ENCODE results near the gene L1TD1. TPM values are rescaled to one million over a fixed set of nuclear protein-coding genes. Genes with fewer than 3 reads are reported as not detected.

Gene L1TD1
- total and polyA plus RNA-seq, 2 of the 13 experiments (the other 11 are each of a cell fraction or from before 2014, with no cell fraction given) = not detected

- in situ Hi-C loops (cut with HindIII; ENCODE audit: extremely low pct_ligation_motif_present, low pct_unique_long_range_greater_than_20kb) (no loop called here), intact Hi-C loops (cut with micrococcal nuclease; ENCODE audit: unreplicated experiment) (no loop called here)
- Histone ChIP-seq H3K36me3 (replicated peaks in 1 of 2; ENCODE audit: control insufficient read depth in 1 of 2, insufficient read depth in 2 of 2, low read length in 2 of 2) (no peaks in the 10 kb centered on the region), H2AFZ (ENCODE audit: low read length) (no peak overlapping the region), H3K79me2 (ENCODE audit: insufficient read depth, low read length) (no peaks in the 10 kb centered on the region), H3K4me2 (ENCODE audit: low read depth, low read length) (no peak overlapping the region), H3K4me1 (ENCODE audit: insufficient read depth, low read length) (peaks cover 85% of the 10 kb centered on the region), H3K4me3 (replicated peaks in 1 of 3; ENCODE audit: insufficient read depth in 1 of 3, low read depth in 2 of 3, low read length in 3 of 3) (no peak overlapping the region), H3K27ac (ENCODE audit: extremely low read length, insufficient read depth, low read length) (no peak overlapping the region), H4K20me1 (ENCODE audit: insufficient read depth, low read length) (no peaks in the 10 kb centered on the region), H3K9ac (ENCODE audit: insufficient read depth, low read depth, low read length) (no peak overlapping the region), H3K9me3 (ENCODE audit: low read length) (no peaks in the 10 kb centered on the region), H3K27me3 (ENCODE audit: control insufficient read depth in 1 of 2, insufficient read depth in 2 of 2, low read length in 2 of 2) (no peaks in the 10 kb centered on the region)
- ATAC-seq (no peak), FAIRE-seq (no peak), DNase-seq (ENCODE audit: low spot score) (no peak)
- CTCF ChIA-PET (ENCODE audit: low intra/inter-chr PET ratio, low total read pairs) = no interaction called here
- POLR2A ChIA-PET = no interaction called here
- 98% methylated on average over 5 of the region's 6 CpGs for WGBS (ENCODE audit: low lambda C conversion rate)
- no TSS peak for BruUV-seq (replicated peaks)
- TF ChIP-seq ZNF780A (CRISPR knock-in tag; IDR thresholded peaks at IDR 0.05) (no peak), JUNB (CRISPR knock-in tag; IDR thresholded peaks at IDR 0.05; ENCODE audit: borderline replicate concordance) (no peak), ZNF512 (CRISPR knock-in tag; IDR thresholded peaks at IDR 0.05) (no peak), HOXD1 (CRISPR knock-in tag; IDR thresholded peaks at IDR 0.05) (no peak), FOXJ3 (CRISPR knock-in tag; IDR thresholded peaks at IDR 0.05; ENCODE audit: borderline replicate concordance) (no peak)
- TF ChIP-seq, protein P1, sequence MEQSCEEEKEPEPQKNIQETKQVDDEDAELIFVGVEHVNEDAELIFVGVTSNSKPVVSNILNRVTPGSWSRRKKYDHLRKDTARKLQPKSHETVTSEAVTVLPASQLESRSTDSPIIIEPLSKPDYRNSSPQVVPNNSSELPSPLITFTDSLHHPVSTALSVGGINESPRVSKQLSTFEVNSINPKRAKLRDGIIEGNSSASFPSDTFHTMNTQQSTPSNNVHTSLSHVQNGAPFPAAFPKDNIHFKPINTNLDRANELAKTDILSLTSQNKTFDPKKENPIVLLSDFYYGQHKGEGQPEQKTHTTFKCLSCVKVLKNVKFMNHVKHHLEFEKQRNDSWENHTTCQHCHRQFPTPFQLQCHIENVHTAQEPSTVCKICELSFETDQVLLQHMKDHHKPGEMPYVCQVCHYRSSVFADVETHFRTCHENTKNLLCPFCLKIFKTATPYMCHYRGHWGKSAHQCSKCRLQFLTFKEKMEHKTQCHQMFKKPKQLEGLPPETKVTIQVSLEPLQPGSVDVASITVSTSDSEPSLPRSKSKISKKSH (CRISPR knock-in tag; IDR thresholded peaks at IDR 0.05; ENCODE audit: borderline replicate concordance) = no peak
Observed at GRCh38 chr1:62234688-62235087, 40.0 kb downstream of the L1TD1 start.
